PC-3 (cell line): ENCODE results near the gene CTSG.

Experiments used
- CTCF ChIP-seq: fragments of 300-600 bp; sonication (generic); conservative IDR thresholded peaks from 2 replicates; pipeline ENCODE4 v1.5.1; 2017; ENCODE audit warnings: antibody characterized with exemption, low read depth, mild to moderate bottlenecking, low read length
- EZH2phosphoT487 ChIP-seq: fragments of 300-600 bp; sonication (generic); IDR thresholded peaks from 2 replicates; pipeline ENCODE4 v1.6.1; 2018; ENCODE audit warnings: mild to moderate bottlenecking, antibody characterized with exemption, low read length, borderline replicate concordance

- TF ChIP-seq EZH2phosphoT487 (no peak), CTCF (no peak)
Observed at GRCh38 chr14:24607635-24608514, 31.8 kb upstream of the CTSG start.
